GM19025 (cell line): Measurements from ENCODE around the gene CD4.

Experiments used
- ATAC-seq: cut with Tn5 transposase; IDR thresholded peaks from one replicate; pipeline ENCODE4 v1.9.1; 2021; ENCODE audit warnings: mild to moderate bottlenecking, low read depth, moderate library complexity; ENCODE audit not compliant: unreplicated experiment

Gene CD4

DNA sequence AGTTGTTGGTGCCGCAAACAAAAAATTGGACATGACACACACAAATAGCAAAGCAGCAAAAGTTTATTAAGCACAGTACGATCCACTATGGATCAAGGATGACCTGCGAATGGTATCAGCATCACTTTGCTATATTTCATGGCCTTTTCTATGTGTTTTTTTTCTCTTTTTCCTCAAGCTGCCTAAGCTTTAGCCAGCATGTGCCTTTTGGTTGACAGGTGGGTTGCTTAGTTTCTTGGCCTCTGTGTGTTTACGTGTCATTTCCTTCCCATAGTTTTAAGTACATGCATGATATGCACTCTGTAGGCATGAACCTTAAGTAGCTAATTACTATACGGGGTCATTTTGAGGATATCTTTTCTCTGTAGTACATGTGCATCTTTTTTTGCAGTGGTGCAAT, 9.8 kb downstream of the CD4 start:
- no peak for ATAC-seq

DNA sequence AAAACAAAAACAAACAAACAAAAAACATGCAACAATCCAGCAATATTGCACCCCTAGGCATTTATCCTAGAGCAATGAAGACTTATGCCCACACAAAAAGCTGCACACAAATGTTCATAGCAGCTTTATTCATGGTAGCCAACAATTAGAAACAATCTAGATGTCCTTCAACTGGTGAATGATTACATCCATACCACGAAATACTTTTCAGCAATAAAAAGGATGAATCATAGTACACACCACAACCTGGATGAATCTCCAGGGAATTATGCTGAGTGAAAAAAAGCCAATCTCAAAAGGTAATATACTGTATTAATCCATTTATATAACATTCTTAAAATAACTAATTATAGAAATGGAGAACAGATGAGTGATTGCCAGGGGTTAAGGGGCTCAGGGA, 17.8 kb downstream of the CD4 start:
- no peak for ATAC-seq

DNA sequence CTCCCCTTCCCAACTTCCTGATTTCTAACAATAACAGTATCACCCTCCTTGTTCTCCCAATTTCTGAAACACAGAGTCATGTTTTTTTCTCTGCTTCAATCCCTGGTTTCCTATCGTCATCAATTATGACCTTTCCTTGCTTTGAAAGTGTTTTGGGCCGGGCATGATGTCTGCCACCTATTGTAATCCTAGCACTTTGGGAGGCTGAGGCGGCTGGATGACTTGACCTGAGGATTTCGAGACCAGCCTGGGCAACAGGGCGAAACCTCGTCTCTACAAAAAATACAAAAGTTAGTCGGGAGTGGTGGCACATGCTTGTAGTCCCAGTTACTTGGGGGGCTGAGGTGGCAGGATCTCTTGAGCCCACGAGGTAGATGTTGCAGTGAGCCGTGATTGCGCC, 19.7 kb downstream of the CD4 start:
- no peak for ATAC-seq

- ATAC-seq: no peak
Observed at GRCh38 chr12:6810758-6811157, 21.4 kb downstream of the CD4 start.

- no peak for ATAC-seq
Observed at GRCh38 chr12:6813363-6813762, 24.0 kb downstream of the CD4 start.

DNA sequence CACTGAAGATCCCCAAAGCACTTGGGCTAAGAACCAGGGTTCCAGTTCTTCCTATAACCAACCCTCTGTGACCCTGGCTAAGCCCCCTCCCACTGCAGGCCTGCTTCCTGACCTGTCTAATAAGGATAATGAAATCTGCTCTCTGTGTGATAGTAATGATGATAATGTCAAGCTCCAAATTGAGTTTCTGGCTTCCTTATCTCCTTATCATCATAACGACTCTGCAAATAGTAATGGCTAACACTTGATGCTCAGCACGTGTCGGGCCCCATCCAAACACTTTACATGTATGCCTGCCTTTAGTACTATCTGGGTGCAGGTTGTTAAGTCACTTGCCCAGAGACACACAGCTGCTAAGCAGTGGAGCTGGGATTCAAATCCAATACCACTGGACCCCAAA, 27.3 kb downstream of the CD4 start:
- ATAC-seq: no peak

- no peak for ATAC-seq
Observed at GRCh38 chr12:6817098-6817497, 27.8 kb downstream of the CD4 start.

DNA sequence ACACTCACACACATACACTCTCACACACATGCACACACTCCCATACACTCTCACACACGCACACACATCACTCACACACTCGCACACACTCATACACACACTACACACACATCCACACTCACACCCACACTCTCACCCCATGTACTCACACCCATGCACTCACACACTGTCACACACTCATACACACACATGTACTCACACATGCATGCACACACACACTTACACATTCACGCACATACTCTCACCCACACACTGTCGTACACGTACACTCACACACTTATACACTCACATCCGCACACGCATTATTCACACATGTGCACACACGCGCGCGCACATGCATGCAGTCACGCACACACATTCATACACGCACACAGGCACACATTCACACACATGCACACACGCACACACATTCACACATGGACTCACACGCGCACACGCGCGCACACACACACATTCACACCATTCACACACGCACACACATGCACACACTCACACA, 28.4 kb downstream of the CD4 start:
- ATAC-seq: no peak

- no peak for ATAC-seq
Observed at GRCh38 chr12:6818222-6818621, 28.9 kb downstream of the CD4 start.

DNA sequence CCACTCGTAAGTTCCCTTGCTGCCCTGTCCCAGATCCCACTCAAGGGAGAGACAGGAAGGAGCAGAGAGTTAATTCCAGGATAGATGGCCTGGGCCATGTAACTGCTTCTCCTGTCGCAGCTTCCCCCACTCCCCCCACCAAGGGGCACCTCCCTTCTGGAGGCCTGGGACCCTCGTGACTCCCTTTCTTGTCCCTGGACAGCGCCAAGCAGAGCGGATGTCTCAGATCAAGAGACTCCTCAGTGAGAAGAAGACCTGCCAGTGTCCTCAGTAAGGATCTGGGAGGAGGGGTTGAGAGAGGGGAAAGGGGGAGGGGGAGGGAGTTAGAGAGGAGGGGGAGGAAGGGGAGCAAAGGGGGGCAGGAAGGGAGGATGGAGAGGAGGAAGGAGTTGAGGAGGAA, 29.3 kb downstream of the CD4 start:
- ATAC-seq: no peak

- no peak for ATAC-seq
Observed at GRCh38 chr12:6819106-6820030, 30.0 kb downstream of the CD4 start.

- no peak for ATAC-seq
Observed at GRCh38 chr12:6820166-6820565, 30.8 kb downstream of the CD4 start.

GRCh38 chr12:6821591-6822425, 32.5 kb downstream of the CD4 start, which contains the start of gene GPR162:
Gene GPR162 (plus strand): TSS chr12:6821821. CDS start chr12:6823899, 2,078 bp downstream.
- no peak for ATAC-seq

DNA sequence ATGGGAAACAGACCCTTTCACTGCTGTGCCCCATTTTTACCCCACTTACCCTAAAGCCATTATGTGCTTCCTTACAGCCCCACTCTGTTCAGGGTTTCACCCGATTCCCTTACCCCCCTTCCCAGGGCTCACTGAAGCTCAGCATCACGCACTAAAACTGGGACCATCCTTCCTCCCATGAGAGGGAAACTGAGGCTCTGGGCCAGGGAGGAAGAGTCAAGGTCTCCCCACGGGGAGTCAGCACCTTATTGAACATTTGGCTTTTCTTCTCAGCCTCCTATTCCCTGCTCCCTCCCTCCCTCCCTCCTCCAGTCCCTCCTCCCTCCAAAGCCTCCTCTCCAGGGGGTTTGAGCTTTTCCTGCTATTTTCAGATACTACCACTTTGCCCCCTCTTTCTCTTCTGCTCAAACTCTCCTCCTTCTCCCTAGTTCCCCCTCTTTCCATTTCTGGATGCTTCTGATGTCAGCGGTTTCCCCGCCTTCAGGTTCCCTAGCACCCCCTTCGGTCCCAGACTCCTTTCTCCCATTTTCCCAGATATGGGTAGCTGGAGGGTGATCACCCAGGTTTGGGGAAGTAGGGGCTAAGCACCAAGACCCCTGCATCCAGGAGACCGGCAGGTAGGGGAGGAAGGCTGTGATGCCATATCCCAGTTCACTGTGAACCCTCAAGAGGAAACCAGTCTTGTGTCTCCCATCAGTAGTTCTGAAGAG, 33.3 kb downstream of the CD4 start:
- no peak for ATAC-seq

- ATAC-seq: no peak
Observed at GRCh38 chr12:6823182-6824084, 34.1 kb downstream of the CD4 start.

DNA sequence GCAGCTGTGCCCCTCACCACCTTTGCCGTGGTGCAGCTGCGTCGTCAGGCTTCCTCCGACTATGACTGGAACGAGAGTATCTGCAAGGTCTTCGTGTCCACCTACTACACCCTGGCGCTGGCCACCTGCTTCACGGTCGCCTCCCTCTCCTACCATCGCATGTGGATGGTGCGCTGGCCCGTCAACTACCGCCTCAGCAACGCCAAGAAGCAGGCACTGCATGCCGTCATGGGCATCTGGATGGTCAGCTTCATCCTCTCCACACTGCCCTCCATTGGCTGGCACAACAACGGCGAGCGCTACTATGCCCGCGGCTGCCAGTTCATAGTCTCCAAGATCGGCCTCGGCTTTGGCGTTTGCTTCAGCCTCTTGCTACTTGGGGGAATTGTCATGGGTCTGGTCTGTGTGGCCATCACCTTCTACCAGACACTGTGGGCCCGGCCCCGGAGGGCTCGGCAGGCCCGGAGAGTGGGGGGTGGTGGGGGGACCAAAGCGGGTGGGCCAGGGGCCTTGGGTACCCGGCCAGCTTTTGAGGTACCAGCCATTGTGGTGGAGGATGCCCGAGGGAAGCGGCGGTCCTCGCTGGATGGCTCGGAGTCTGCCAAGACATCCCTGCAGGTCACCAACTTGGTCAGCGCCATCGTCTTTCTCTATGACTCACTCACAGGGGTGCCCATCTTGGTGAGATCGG, 34.9 kb downstream of the CD4 start:
- ATAC-seq: no peak

GRCh38 chr12:6824901-6825381, 35.6 kb downstream of the CD4 start:
- no peak for ATAC-seq

DNA sequence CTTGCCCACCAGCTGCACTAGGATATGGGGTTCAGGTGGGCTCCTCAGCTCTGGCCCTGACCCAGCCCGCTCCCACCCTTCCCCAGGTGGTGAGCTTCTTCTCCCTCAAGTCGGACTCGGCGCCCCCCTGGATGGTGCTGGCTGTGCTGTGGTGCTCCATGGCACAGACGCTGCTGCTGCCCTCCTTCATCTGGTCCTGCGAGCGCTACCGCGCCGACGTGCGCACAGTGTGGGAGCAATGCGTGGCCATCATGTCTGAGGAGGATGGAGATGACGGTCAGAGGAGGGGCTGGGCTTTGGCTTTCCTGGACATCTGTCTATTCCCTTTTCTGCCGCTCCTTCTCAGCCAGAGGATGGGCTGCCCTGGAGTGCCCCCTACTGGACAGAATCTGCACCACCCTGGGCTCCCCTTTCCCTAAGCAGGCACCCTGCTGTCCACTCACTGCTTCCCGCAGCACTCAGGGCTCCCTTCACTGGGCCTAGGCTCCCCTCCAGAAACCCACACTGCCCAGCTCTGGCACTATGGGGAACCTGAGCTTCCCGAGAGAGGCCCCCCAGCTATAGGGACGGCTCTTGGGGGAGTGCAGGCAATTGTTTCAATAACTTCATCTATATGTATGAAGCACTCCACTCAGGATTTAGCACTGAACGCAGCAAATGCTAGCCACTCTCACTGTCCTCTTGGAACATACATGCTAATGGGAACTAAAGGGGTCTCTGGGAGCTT, 36.2 kb downstream of the CD4 start:
- no peak for ATAC-seq
